GM10248 (cell line): ENCODE measurements around the gene CCSAP.

Experiments
- CTCF ChIA-PET: fragments of 300-600 bp; sonication (Branson Sonifier 250); formaldehyde crosslinking; extraction: SDS; loops from one replicate; lab custom pipeline; 2021; ENCODE audit warnings: antibody characterized with exemption; lab: Yijun Ruan, JAX
- POLR2A ChIA-PET: fragments of 350-650 bp; sonication (Branson Sonifier 250); formaldehyde crosslinking; extraction: SDS; loops from one replicate; lab custom pipeline; 2020; ENCODE audit warnings: antibody characterized with exemption; lab: Yijun Ruan, JAX
- DNase-seq: peaks from one replicate; pipeline ENCODE4 v3.0.0; 2012; ENCODE audit errors: extremely low spot score
- TF ChIP-seq, protein P1 (sequence below): IDR thresholded peaks from 2 replicates; pipeline ENCODE4 v1.5.1; 2012; ENCODE audit warnings: mild to moderate bottlenecking, low read depth; ENCODE audit errors: extremely low read depth, missing control alignments, control extremely low read depth

CCSAP gene

DNA sequence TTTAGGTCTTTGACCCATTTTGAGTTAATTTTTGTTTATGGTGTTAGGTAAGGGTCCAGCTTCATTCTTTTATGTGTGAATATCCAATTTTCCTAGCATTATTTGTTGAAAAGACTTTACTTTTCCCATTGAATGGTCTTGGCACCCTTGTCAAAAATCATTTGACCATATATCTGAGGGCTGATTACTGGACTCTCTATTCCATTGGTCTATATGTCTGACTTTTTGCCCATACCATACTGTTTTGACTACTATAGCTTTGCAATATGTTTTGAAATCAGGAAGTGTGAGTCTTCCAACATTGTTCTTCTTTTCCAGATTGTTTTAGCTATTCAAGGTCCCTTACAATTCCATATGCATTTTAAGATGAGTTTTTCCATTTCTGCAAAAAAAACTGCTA lies 11.4 kb upstream of the CCSAP start:
- CTCF ChIA-PET: no interaction called here
- POLR2A ChIA-PET: no interaction called here
- TF ChIP-seq, protein P1, sequence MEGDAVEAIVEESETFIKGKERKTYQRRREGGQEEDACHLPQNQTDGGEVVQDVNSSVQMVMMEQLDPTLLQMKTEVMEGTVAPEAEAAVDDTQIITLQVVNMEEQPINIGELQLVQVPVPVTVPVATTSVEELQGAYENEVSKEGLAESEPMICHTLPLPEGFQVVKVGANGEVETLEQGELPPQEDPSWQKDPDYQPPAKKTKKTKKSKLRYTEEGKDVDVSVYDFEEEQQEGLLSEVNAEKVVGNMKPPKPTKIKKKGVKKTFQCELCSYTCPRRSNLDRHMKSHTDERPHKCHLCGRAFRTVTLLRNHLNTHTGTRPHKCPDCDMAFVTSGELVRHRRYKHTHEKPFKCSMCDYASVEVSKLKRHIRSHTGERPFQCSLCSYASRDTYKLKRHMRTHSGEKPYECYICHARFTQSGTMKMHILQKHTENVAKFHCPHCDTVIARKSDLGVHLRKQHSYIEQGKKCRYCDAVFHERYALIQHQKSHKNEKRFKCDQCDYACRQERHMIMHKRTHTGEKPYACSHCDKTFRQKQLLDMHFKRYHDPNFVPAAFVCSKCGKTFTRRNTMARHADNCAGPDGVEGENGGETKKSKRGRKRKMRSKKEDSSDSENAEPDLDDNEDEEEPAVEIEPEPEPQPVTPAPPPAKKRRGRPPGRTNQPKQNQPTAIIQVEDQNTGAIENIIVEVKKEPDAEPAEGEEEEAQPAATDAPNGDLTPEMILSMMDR: no peak
- no peak for DNase-seq

DNA sequence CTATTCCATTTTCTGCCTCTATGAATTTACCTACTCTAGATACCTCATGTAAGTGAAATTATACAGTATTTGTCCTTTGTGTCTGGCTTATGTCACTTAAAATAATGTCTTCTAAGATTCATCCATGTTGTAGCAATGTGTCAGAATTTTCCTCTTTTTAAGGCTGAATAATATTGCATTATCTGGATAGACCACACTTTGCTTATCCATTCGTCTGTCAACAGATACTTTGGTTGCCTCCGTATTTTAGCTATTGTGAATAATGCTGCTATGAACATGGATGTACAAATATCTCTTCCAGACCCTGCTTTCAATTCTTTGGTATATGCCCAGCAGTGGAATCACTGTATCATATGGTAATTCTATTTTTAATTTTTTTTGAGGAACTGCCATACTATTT lies 10.1 kb upstream of the CCSAP start:
- ChIA-PET POLR2A (no interaction called here), CTCF (interaction anchor here (0.6 kb wide), 1 partner anchor 70 kb away, joined by 3 read pairs; no protein-coding TSS in a partner anchor)
- TF ChIP-seq, protein P1: no peak

DNA sequence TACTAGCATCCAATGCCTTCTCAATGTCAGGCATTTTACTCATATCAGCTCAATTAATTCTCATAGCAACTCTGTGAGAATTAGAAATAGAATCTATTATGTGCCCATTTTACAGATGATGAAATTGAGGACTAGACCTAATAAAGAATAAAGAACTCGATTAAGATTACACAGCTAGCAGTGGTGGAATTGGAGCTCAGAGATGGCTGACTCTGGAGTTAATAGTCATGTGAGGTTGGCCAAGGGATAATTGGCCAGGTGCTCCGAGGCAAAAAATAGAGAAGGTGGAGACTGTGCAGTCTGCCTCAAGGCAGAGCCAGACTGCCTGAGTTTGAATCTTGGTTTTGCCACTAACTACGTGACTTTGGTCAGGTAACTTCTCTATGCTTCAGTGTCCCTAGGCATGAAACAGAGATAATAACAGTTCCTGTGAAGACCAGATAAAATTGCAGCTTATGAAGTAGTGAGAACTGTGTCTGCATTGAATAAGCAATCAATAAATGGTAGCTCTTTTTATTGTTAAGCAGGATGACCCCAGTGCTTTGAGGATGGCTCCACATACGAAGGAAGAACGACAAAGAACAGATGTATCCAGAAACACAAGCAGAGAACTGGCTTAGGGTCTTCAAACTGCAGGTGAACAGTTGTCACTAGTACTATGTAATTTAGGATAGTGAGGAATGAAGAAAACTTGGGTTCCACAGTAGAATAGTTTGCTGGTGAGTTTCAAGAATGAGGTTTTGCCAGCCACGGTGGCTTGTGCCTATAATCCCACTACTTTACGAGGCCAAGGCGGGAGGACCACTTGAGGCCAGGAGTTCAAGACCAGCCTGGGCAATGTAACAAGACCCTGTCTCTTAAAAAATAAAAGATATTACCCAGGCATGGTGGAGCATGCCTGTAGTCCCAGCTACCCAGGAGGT lies 6.9 kb upstream of the CCSAP start:
- ChIA-PET POLR2A (no interaction called here), CTCF (interaction anchor here (2.8 kb wide), 1 partner anchor 11 kb away, joined by 12 read pairs; no protein-coding TSS in a partner anchor)
- TF ChIP-seq, protein P1: no peak

More for the DNA sequence above, 10.1 kb upstream of the CCSAP start:
- no peak for DNase-seq

DNA sequence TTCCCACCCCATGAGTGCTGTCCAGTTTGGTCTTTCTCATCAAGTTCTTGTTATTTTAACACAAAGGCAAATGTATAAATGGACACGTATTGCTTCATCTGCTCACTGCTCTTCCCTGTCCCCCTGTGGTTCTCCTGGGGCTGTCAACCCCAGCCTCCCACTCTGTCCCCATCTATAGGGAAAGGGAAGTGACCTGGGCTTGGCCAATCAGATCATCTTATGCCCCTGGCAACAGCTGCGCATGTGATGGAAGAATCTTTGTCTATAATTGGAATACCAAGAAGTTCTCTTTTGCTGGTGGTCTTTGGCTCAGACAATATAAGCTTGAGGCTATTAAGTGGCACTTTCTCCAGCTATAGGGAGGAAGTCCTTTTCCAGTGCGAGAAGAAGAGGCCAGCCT lies 4.7 kb upstream of the CCSAP start:
- DNase-seq: no peak
- POLR2A ChIA-PET: no interaction called here
- TF ChIP-seq, protein P1: no peak
- CTCF ChIA-PET: interaction anchor here (0.6 to 2.8 kb wide), 2 partner anchors 13 to 37 kb away, joined by 3 to 12 read pairs; no protein-coding TSS in a partner anchor

More for the DNA sequence above, 6.9 kb upstream of the CCSAP start:
- no peak for DNase-seq

DNA sequence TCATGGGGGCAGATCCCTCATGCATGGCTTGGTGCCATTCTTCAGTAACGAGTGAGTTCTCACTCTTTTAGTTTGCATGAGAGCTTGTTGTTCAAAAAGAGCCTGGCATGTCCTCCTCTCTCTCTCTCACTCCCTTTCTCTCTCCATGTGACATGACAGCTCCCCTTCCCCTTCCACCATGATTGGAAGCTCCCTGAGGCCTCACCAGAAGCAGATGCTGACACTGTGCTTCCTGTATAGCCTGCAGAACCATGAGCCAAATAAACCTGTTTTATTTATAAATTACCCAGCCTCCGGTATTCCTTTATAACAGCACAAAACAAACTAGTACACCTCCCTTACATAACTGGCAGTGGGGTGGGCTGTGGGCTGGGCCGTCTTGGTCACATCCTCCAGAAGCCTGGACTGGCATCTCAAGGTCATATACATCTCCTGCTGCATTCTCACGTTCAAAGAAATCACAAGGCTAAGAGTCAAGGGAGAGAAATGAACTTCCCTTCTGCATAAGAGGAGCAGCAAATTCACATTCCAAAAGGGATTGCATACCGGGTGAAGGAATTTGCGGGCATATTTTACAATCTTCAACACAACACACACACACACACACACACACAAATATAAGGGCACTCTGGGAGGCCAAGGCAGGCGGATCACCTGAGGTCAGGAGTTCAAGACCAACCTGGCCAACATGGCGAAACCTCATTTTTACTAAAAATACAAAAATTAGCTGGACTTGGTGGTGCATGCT lies 2.3 kb upstream of the CCSAP start:
- ChIA-PET CTCF (interaction anchor here (1.3 kb wide), 1 partner anchor 15 kb away, joined by 3 read pairs; no protein-coding TSS in a partner anchor), POLR2A (no interaction called here)
- no peak for DNase-seq
- TF ChIP-seq, protein P1: no peak

DNA sequence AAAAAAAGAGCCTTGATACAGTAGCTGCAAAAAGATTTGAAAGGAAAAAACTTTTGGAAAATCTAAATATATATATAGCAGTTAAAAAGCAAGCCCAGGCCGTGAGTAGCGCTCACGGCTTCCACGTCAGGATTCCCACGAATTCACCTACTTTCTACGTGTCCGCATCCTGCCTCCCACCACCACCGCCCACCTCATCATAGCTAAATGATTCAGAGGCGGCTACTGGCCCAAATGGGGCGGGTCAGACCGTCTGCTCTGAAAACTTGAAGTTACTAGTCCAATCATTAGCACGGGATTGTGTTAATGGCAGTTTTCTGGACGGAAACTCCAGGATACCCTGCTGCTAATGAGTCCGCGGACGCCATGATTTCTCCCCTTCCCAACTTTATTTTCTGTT lies 1.3 kb upstream of the CCSAP start:
- CTCF ChIA-PET: interaction anchor here (1.3 kb wide), 1 partner anchor 16 kb away, joined by 3 read pairs; no protein-coding TSS in a partner anchor
- no peak for DNase-seq
- POLR2A ChIA-PET: no interaction called here
- TF ChIP-seq, protein P1: no peak
